Activated CD8-positive, alpha-beta memory T cell treated with anti-CD3 and anti-CD28 coated beads for 1 hour (primary cell): Measurements from ENCODE around the gene TPRG1L.

Source experiments
- DNase-seq, 2 donors: peaks; one replicate each; pipeline ENCODE4 v3.0.0-alpha.2; 2020; ENCODE audit warnings: low read depth in 1 of 2; ENCODE audit errors: extremely low read depth in 1 of 2

TPRG1L gene

DNA sequence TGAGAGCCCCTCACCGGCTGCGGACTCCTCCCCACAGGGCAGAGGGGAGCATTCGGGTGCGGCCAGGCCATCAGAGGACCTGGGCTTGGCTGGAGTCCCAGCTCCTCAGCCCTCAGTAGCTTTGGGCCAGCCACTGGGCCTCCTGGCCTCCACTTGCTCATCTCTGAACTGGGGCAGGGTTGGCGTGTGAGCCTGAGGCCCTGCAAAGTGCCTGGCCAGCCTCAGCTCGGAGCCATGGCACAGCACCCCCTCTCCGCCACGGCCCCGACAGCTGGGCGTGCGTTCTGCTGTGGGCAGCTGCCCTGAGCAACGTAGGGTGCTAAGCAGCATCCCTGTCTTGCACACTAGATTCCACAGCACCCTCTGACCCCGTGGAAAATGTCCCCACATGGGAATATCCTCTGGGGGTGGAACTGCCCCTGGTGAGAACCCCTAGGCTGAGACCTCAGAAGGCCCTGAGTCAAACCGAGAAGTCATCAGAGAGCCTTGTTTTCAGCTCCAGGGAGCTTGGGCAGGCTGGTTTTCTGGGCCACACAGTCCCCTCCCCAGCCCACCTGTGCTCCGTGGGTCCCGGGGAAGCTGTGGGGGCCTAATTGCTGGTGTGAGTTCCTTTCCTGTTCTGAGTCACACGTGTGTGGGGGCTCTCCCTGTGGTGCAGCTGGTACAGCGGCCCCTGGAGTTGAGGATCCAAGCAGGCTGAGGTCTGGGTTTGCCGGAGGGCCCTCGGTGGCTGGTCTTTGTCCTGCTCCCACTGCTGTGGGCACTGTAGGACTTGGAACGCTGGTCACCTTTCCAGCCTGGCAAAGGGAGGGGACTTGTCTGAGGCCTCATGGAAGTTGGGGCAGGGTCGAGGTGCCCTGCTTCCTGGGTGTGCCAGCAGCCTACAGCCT is 52.0 kb downstream of the TPRG1L start:
- no peak for DNase-seq

DNA sequence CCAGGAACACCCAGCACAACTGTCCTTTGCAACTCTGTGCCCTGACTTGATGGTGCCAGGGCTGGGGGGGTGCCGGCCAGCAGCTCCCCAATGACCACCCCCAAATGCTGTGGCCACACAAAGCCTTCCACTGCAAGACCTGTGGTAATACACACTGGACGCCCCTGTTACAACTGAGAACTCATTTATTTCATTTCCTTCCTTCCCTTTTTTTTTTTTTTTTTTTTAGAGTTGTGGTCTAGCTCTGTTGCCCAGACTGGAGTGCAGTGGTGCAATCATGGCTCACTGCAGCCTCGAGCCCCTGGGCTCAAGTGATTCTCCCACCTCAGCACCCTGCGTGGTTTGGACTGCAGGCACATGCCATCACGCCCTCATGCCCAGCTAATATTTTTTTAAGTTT is 52.7 kb downstream of the TPRG1L start:
- DNase-seq: no peak

DNA sequence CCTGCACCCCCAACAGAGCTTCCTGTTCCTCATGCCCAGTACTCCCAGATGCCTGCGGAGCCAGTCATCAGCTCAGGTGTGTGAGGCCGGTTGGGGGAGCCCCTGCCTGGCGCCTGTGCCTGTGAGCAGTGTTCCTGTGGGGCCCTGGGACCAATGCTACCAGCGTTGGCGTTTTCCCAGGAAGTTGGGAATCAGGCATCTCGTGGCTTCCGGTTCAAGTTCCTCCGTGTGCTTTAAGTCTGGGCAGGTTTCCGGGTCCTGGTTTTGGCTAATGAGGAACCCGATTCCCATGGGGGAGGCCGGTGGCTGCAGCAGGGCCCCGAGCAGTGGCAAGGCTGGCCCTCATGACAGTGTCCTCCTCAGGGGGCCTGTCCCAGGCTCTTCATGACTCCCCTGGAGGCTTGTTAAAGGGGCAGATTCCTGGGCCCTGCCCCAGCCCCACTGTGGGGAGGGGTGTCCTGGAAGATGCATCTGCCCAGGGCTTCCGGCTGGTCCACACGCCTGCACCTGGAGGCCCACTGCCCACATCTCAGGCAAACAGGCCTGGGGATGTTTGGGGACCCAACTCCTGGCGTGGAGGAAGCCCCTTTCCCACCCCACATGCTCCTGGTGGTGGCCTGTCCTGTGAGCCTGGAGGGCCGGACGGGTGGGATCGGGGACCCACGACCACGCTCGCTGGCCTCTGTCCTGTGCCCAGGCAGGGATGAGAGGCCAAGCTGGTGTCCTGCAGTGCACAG is 53.7 kb downstream of the TPRG1L start:
- DNase-seq: no peak

DNA sequence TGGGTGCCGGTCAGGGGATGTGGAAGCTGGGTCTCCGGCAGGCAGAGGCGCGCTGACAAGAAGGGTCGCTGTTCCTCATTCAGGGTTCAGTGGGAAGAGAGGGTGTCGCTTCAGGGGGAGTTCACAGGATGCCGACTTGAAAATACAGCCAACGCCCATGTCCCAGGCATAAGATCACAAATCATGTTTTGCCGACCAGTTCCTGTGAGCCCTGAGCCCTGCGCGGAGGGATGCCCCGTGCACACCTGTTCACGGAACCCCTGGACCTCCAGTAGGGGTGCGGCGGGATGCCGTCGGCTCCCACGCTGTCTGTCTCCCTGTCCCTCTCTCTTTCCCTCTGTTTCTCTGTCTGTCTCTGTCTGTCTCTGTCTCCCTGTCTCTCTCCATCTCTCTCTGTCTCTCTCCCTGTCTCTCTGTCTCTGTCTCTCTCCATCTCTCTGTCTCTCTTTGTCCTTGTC is 54.3 kb downstream of the TPRG1L start:
- no peak for DNase-seq
